ENCODE data around the gene IL1B. TPM values are rescaled to one million over a fixed set of nuclear protein-coding genes. Genes with fewer than 3 reads are reported as not detected.

IL1B gene
- total RNA-seq, 6 experiments from 2014 or later, result 0.19 to 4.1 (median 0.49) TPM; not detected in 1

DNA sequence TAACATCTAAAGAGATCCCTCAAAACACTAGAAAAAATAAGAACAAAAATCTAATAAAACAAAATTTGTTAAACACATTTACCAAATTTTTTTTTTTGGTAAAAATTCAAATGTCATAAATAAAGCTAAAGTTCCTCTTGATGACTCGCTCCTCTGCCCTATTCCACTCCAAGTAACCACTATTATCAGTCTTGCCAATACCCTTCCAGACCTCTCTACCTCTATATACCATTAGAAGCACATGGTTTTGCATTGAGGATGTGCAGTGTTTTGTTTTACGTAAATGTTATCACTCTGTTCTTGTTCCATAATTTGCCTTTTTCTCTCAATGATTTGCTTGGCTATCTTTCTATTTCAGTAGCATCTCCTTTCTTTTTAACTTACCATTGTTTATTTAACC is 10.9 kb downstream of the IL1B start:
- Histone ChIP-seq H3K4me3 (no peak overlapping the region), H3K27ac (peak overlapping the region in 1 of 3 donors; percentile 81), H3K4me1 (peaks cover 0 to 31% (median 13%) of the 10 kb centered on the region in 4 donors), H3K9me3 (no peaks in the 10 kb centered on the region), H3K36me3 (no peaks in the 10 kb centered on the region), H3K27me3 (no peaks in the 10 kb centered on the region)
- TF ChIP-seq POLR2A (IDR thresholded peaks at IDR 0.05), result no peak
- TF ChIP-seq, protein P1, sequence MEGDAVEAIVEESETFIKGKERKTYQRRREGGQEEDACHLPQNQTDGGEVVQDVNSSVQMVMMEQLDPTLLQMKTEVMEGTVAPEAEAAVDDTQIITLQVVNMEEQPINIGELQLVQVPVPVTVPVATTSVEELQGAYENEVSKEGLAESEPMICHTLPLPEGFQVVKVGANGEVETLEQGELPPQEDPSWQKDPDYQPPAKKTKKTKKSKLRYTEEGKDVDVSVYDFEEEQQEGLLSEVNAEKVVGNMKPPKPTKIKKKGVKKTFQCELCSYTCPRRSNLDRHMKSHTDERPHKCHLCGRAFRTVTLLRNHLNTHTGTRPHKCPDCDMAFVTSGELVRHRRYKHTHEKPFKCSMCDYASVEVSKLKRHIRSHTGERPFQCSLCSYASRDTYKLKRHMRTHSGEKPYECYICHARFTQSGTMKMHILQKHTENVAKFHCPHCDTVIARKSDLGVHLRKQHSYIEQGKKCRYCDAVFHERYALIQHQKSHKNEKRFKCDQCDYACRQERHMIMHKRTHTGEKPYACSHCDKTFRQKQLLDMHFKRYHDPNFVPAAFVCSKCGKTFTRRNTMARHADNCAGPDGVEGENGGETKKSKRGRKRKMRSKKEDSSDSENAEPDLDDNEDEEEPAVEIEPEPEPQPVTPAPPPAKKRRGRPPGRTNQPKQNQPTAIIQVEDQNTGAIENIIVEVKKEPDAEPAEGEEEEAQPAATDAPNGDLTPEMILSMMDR (IDR thresholded peaks at IDR 0.05), result no peak
- intact Hi-C loops (cut with DNase I), result no loop called here
- WGBS (ENCODE audit: insufficient coverage, low coverage, low lambda C conversion rate, missing lambda C conversion rate), result 91% methylated on average over 2 of the region's 2 CpGs
- no peak for DNase-seq
- ATAC-seq, result no peak

DNA sequence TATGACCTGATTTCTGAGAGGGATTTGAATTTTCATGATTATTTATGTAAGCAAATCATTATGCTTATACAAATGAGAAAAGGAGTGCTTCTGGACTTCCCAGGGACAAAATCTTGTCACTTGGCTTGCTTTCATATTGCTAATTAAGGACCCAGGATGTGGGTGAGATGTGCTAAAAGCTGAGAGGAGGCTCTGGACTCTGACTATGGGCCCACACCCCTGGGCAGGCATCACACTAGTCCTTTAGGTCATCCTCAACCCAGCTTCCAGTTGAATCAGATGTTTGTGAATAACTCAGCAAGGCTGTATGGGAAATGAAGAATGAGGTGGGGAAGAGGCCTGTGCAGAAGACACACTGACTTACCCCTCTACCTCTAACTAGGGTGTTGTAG is 11.9 kb downstream of the IL1B start:
- DNase-seq (no peak), ATAC-seq (peak in 3 of 4 donors; percentile 1 to 5 (median 3))
- H3K4me1 ChIP-seq, result peaks cover 0 to 39% (median 16%) of the 10 kb centered on the region in 4 donors
- H3K36me3 ChIP-seq, result no peaks in the 10 kb centered on the region
- no peaks in the 10 kb centered on the region for H3K9me3 ChIP-seq
- H3K27me3 ChIP-seq, result no peaks in the 10 kb centered on the region
- no peak for TF ChIP-seq POLR2A (IDR thresholded peaks at IDR 0.05)
- TF ChIP-seq, protein P1 (IDR thresholded peaks at IDR 0.05), result no peak
- peak overlapping the region; percentile 24 to 85 (median 81) for H3K27ac ChIP-seq
- intact Hi-C loops (cut with DNase I), result no loop called here
- H3K4me3 ChIP-seq, result no peak overlapping the region

DNA sequence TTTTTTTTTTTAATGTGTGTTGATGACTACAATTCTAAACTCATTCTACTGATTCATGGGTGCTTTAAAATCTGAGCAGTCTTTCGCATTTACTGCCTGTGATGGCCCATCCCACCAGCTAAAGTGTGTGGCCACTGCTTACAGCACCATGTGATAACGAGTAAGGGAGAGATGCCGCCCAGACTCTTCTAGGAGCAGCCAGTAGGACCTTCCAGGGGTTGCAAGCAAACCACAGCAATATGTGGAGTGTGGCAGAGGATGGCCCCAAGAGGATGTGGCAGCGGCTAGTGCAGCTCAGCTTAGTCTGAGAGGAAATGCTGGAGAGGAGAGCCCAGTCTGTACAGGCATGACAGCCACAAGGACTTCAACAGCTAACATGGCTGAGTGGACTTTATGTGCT is 14.9 kb downstream of the IL1B start:
- Histone ChIP-seq H3K9me3 (no peaks in the 10 kb centered on the region), H3K4me1 (peaks cover 3 to 67% (median 28%) of the 10 kb centered on the region in 4 donors), H3K4me3 (no peak overlapping the region), H3K36me3 (no peaks in the 10 kb centered on the region), H3K27me3 (no peaks in the 10 kb centered on the region), H3K27ac (peak overlapping the region in 1 of 3 donors; percentile 85)
- TF ChIP-seq POLR2A (IDR thresholded peaks at IDR 0.05), result no peak
- TF ChIP-seq, protein P1 (IDR thresholded peaks at IDR 0.05), result no peak
- WGBS (ENCODE audit: insufficient coverage, low coverage, low lambda C conversion rate, missing lambda C conversion rate), result 68% methylated on average over 4 of the region's 4 CpGs
- ATAC-seq (no peak), DNase-seq (no peak)
- intact Hi-C loops (cut with DNase I), result no loop called here

DNA sequence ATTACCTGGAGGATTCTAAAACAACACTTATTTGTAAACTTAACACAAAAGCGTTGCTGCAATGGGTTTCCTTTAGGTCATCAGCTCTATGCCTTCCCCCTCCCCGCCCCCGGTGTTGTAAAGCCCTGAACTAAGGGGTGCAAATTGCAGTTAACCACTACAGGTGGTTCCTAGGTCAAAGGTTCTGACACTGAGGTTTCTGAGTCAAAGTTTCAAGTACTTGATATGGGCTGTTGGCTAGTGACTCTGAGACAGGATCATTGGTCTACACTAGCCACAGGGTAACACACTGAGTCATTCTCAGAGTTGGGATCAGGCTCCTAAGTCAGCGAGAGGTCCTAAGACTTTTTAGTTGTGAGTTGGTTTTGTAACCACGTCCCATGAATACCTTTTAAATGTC is 15.4 kb downstream of the IL1B start:
- TF ChIP-seq POLR2A (IDR thresholded peaks at IDR 0.05), result peak; percentile 32
- TF ChIP-seq, protein P1 (IDR thresholded peaks at IDR 0.05), result no peak
- Histone ChIP-seq H3K27me3 (no peaks in the 10 kb centered on the region), H3K4me3 (no peak overlapping the region), H3K27ac (peak overlapping the region; percentile 25 to 92 (median 85)), H3K9me3 (no peaks in the 10 kb centered on the region), H3K36me3 (no peaks in the 10 kb centered on the region), H3K4me1 (peaks cover 3 to 68% (median 29%) of the 10 kb centered on the region in 4 donors)
- DNase-seq, result peak in 1 of 3 donors; percentile 45
- 63% methylated on average over 5 of the region's 5 CpGs for WGBS (ENCODE audit: insufficient coverage, low coverage, low lambda C conversion rate, missing lambda C conversion rate)
- intact Hi-C loops (cut with DNase I), result no loop called here
- peak; percentile 10 to 48 (median 34) for ATAC-seq

DNA sequence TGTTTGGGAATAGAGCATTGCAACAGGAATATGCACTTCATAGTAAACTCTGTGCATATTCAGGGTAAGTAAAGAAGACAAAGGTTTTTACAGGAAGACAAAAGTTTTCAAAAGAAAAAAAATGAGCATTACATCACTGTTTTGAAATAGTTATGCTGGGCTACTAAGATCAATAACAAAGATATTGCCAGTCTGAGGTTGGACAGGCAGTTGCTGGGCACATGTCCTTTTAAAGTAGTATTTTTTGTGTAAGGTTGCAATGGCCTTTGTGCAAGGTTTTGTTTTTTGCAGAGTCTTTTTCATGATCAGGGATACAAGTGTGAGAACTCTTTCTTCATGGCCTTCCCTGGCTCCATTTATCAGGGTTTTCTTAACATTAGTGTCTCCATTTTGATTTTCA is 16.2 kb downstream of the IL1B start:
- ATAC-seq (peak; percentile 22 to 47 (median 26)), DNase-seq (no peak)
- intact Hi-C loops (cut with DNase I), result no loop called here
- no peaks in the 10 kb centered on the region for H3K36me3 ChIP-seq
- no peaks in the 10 kb centered on the region for H3K27me3 ChIP-seq
- TF ChIP-seq, protein P1 (IDR thresholded peaks at IDR 0.05), result no peak
- TF ChIP-seq POLR2A (IDR thresholded peaks at IDR 0.05), result peak; percentile 40
- H3K4me1 ChIP-seq, result peaks cover 3 to 62% (median 29%) of the 10 kb centered on the region in 4 donors
- H3K4me3 ChIP-seq, result no peak overlapping the region
- peak overlapping the region; percentile 71 to 92 (median 85) for H3K27ac ChIP-seq
- no peaks in the 10 kb centered on the region for H3K9me3 ChIP-seq

Data from right lobe of liver (tissue), 6 donors.